ENCODE data around the gene CREBBP.

CREBBP gene

GRCh38 chr16:3823427-3823826 lies 57.1 kb downstream of the CREBBP start:
- no peak for DNase-seq

GRCh38 chr16:3822366-3823045 lies 58.0 kb downstream of the CREBBP start:
- DNase-seq, result no peak

GRCh38 chr16:3821184-3821583 lies 59.3 kb downstream of the CREBBP start:
- no peak for DNase-seq

- no peak for DNase-seq
These were observed 60.5 kb downstream of the CREBBP start for GRCh38 chr16:3819746-3820724.

GRCh38 chr16:3819175-3819527 lies 61.4 kb downstream of the CREBBP start:
- DNase-seq, result no peak

- no peak for DNase-seq
These were observed 64.2 kb downstream of the CREBBP start for GRCh38 chr16:3816326-3816725.

- no peak for DNase-seq
These were observed 65.8 kb downstream of the CREBBP start for GRCh38 chr16:3814755-3815154.

GRCh38 chr16:3812469-3813172 lies 67.9 kb downstream of the CREBBP start:
- no peak for DNase-seq

GRCh38 chr16:3810818-3811217 lies 69.7 kb downstream of the CREBBP start:
- DNase-seq, result no peak

GRCh38 chr16:3810198-3810664 lies 70.3 kb downstream of the CREBBP start:
- DNase-seq, result no peak

GRCh38 chr16:3808308-3809063 lies 72.0 kb downstream of the CREBBP start:
- DNase-seq, result no peak

- no peak for DNase-seq
These were observed 72.9 kb downstream of the CREBBP start for GRCh38 chr16:3807425-3808123.

GRCh38 chr16:3804426-3805016 lies 76.0 kb downstream of the CREBBP start:
- no peak for DNase-seq

- no peak for DNase-seq
These were observed 79.8 kb downstream of the CREBBP start for GRCh38 chr16:3800477-3801270.

GRCh38 chr16:3800019-3800418 lies 80.5 kb downstream of the CREBBP start:
- no peak for DNase-seq

GRCh38 chr16:3799354-3799753 lies 81.2 kb downstream of the CREBBP start:
- DNase-seq, result no peak

- DNase-seq, result no peak
These were observed 81.7 kb downstream of the CREBBP start for GRCh38 chr16:3798838-3799237.

GRCh38 chr16:3797904-3798811 lies 82.4 kb downstream of the CREBBP start:
- no peak for DNase-seq

GRCh38 chr16:3797473-3797872 lies 83.0 kb downstream of the CREBBP start:
- no peak for DNase-seq

Data from T-helper 9 cell (primary cell).